Measurements from ENCODE around the gene RILPL1.
"Not testable (repeated sequence)": the region's sequence is repeated elsewhere in the genome, so short reads cannot be mapped to it uniquely, and the experiment has no call there.

RILPL1 gene, protein sequence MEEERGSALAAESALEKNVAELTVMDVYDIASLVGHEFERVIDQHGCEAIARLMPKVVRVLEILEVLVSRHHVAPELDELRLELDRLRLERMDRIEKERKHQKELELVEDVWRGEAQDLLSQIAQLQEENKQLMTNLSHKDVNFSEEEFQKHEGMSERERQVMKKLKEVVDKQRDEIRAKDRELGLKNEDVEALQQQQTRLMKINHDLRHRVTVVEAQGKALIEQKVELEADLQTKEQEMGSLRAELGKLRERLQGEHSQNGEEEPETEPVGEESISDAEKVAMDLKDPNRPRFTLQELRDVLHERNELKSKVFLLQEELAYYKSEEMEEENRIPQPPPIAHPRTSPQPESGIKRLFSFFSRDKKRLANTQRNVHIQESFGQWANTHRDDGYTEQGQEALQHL

GRCh38 chr12:123533672-123534643 is at the start of gene RILPL1:
Gene RILPL1, minus strand, starts transcription at chr12:123533719. Its CDS starts 237 bp downstream, at chr12:123533482.
- no peak for FAIRE-seq

DNA sequence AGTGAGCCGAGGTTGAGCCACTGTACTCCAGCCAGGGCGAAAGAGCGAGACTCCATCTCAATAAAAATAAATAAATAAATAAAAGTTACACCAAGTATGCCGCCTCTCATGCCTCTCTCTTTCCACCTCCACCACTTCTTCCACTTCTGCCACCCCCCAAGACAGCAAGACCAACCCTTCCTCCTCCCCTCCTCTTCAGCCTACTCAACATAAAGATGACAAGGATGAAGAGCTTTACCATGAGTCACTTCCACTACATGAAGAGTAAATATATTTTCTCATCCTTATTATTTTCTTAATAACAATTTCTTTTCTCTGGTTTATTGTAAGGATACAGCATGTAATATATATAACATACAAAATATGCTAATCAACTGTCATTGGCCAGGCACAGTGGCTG is 47.3 kb upstream of the RILPL1 start:
- no peak for FAIRE-seq

DNA sequence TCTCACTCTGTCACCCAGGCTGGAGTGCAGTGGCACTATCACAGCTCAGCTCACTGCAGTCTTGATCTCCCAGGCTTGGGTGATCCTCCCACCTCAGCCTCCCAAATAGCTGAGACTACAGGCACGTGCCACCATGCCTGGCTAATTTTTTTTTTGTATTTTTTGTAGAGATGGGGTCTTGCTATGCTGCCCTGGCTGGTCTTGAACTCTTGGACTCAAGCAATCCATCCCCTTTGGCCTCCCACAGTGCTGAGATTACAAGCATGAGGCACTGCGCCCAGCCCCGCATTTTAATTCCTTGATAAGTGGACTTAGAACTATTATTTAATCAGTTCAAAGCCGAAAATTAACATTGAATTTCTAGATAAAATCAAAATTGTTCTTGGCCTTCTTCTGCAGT is 45.3 kb upstream of the RILPL1 start:
- not testable (repeated sequence) for FAIRE-seq

DNA sequence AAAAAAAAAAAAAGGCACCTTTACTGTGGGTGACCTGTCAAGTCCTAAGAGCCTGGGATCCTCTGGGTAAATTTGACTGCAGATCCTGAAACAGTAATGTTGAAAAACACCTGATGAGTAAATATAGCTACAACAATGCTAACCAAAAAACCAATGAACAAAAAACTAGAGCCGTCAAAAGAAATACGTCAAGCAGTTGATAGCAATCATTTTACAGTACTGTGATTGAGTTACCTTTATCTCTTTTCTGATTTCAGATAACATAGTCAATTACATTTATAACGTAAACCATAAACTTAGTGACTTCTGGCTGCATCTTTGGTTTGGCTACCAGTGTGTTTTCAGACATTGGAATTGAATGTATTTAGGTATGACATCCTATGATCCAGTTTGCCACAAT is 44.7 kb upstream of the RILPL1 start:
- FAIRE-seq, result no peak

DNA sequence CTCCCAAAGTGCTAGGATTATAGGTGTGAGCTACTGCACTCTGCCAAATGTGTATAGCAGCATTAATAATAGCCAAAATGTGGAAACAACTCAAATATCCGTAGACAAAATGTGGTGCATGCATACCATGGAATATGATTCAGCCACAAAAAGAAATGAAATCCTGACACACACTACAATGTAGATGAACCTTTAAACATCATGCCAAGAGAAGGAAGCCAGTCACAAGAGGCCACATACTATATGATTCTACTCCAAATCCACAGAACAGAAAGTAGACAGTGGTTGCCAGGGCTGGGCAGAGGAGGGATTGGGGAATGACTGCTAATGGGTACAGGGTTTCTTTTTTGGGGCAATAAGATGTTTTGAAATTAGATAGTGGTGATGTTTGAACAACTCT is 43.1 kb upstream of the RILPL1 start:
- FAIRE-seq, result no peak

- no peak for FAIRE-seq
These were observed 40.4 kb upstream of the RILPL1 start for GRCh38 chr12:123573870-123574269.

GRCh38 chr12:123572391-123572790 is 38.9 kb upstream of the RILPL1 start:
- FAIRE-seq, result no peak

GRCh38 chr12:123571343-123571813 is 37.9 kb upstream of the RILPL1 start:
- FAIRE-seq, result no peak

DNA sequence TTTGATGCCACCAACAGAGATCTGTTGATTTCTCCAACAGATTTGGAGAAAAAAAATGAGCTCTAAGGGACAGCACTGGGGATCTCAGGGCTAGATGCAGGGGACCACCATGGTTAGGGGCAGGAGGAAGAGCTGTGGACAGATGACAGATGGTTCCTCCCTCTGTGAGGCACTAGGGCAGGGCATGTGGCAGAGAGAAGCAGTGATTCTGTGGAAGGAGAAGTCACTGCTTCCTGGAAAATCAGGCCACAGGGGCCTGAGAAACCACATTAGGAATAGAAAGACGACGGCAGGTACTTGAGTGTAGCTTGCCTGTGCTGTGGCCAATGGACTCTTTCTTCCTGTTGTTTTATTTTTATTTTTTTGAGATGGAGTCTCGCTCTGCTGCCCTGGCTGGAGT is 25.9 kb upstream of the RILPL1 start:
- no peak for FAIRE-seq

DNA sequence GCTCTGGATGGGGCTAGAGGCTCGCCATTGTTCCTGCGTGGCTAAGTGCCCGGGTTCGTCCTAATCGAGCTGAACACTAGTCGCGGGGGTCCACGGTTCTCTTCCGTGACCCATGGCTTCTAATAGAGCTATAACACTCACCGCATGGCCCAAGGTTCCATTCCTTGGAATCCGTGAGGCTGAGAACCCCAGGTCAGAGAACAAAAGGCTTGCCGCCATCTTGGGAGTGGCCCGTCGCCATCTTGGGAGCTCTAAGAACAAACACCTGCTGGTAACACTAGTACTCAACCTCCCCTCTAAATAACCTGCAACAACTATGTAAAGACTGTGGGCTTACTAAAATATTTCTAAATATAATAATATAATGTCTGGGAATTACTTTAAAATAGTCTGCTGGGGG is 25.0 kb upstream of the RILPL1 start:
- FAIRE-seq, result not testable (repeated sequence)

DNA sequence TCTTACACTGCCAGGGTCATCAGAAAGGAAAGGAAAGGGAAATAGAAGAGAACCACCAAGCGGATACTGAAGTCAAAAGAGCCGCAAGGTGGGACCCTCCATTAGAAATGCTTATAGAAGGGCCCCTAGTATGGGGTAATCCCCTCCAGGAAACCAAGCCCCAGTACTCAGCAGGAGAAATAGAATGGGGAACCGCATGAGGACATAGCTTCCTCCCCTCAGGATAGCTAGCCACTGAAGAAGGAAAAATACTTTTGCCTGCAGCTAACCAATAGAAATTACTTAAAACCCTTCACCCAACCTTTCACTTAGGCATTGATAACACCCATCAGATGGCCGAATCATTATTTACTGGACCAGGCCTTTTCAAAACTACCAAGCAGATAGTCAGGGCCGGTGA is 21.3 kb upstream of the RILPL1 start:
- FAIRE-seq, result not testable (repeated sequence)

DNA sequence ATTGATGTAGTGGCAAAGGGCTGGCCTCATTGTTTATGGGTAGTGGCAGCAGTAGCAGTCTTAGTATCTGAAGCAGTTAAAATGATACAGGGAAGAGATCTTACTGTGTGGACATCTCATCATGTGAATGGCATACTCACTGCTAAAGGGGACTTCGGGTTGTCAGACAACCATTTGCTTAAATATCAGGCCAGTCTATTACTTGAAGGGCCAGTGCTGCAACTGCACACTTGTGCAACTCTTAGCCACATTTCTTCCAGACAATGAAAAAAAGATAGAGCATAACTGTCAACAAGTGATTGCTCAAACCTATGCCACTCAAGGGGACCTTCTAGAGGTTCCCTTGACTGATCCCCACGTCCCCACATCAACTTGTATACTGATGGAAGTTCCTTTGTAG is 20.6 kb upstream of the RILPL1 start:
- FAIRE-seq, result not testable (repeated sequence)

DNA sequence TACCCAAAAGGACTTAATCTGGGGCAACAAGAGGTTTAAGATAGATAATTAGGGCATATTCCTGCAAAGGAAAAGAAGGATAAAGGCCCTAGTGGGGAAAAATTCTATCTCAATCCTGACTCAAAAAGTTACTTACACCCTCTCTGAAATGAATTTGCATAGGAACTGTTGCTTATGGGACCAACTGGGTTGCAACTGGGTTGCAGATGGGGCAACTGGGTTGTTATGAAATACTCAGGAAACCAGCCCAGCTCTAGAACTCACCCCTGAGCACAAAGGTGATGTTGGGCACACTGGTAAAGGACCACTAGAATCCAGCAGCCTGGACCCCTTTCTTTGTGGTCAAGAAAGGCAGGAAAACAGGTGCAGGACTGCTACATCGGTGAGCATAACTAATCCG is 17.2 kb upstream of the RILPL1 start:
- no peak for FAIRE-seq

- no peak for FAIRE-seq
These were observed 14.6 kb upstream of the RILPL1 start for GRCh38 chr12:123548107-123548506.

DNA sequence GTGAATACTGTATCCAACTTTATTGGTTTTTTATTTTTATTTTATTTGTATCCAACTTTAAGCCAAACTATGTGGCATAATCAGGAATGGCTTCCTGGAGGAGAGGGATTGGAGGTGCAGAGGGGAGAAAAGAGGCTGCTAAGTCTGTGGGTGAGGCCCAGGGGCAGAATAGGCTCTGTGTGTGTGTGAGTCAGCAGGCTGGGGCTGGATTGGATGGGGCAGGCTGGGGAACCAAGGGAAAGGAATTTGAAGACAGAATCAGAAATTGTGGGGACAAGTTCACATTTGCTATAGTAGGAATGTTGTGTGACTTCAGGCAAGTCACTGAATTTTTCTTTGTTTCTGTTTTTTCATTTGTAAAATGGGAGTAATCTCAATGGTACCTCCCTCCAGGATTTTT is 12.8 kb upstream of the RILPL1 start:
- FAIRE-seq, result no peak

DNA sequence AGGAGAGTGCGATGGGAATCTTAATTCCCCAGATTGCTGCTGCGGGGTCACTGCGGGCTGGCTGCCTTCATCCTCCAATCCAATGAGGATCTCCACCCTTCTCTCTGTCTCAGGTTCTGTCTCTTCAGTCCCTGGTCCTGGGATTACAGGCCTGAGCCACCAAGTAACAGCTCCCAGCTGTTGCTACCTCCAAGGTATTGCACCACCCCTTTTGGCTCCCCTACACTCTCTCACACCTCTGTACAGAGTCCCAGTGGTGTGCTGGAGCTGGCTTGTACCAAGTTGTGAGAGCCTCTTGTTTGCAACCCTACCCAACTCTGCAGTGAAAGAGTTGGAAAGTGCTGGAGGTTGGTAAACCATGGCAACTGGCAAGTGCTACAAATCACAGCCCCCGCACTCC is 10.0 kb upstream of the RILPL1 start:
- no peak for FAIRE-seq

GRCh38 chr12:123540899-123541662 is 7.6 kb upstream of the RILPL1 start:
- FAIRE-seq, result no peak

GRCh38 chr12:123535952-123536351 is 2.4 kb upstream of the RILPL1 start:
- not testable (repeated sequence) for FAIRE-seq

- FAIRE-seq, result no peak
These were observed 490 bp downstream of the RILPL1 start for GRCh38 chr12:123532808-123533649.

- no peak for FAIRE-seq
These were observed 1.5 kb downstream of the RILPL1 start for GRCh38 chr12:123532019-123532418.

DNA sequence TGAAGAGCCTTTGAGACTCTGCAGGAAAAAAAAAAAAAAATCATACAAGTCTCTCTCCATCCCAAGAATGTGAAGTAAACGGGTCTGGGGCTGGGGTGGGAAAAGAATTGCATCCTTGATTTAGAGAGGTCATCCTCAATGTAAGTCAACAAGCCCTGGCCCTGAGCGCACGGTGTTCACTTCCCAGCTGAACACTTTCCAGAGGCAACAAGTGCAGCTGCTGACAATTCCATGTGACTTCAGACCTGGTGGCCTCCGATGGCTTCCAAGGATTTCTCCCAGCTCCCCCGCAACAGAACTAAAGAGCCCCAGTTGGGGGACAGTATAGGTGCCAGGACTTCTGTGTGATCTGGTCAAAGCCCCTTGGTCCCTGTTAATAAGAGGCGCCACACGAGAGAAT is 2.4 kb downstream of the RILPL1 start:
- FAIRE-seq, result no peak

GRCh38 chr12:123530668-123531067 is 2.9 kb downstream of the RILPL1 start:
- FAIRE-seq, result no peak

Measured in A204.1 (cell line).